Stimulated activated CD8-positive, alpha-beta memory T cell treated with anti-CD3 and anti-CD28 coated beads, Interleukin-12 subunit alpha, Interleukin-12 subunit beta, amount 100 ng/mL, for 24 hours (primary cell): Measurements from ENCODE around the gene PGBD5.

Source experiments
- DNase-seq: peaks from one replicate; pipeline ENCODE4 v3.0.0-alpha.2; 2020; ENCODE audit errors: extremely low read depth

The PGBD5 gene

GRCh38 chr1:230376296-230376695, 49.8 kb downstream of the PGBD5 start:
- DNase-seq: no peak

- no peak for DNase-seq
Measured at GRCh38 chr1:230375780-230376179, 50.4 kb downstream of the PGBD5 start.

GRCh38 chr1:230375147-230375546, 51.0 kb downstream of the PGBD5 start:
- no peak for DNase-seq

- no peak for DNase-seq
Measured at GRCh38 chr1:230371923-230372703, 54.0 kb downstream of the PGBD5 start.

GRCh38 chr1:230370109-230370508, 56.0 kb downstream of the PGBD5 start:
- DNase-seq: no peak

GRCh38 chr1:230368871-230369270, 57.3 kb downstream of the PGBD5 start:
- DNase-seq: no peak

DNA sequence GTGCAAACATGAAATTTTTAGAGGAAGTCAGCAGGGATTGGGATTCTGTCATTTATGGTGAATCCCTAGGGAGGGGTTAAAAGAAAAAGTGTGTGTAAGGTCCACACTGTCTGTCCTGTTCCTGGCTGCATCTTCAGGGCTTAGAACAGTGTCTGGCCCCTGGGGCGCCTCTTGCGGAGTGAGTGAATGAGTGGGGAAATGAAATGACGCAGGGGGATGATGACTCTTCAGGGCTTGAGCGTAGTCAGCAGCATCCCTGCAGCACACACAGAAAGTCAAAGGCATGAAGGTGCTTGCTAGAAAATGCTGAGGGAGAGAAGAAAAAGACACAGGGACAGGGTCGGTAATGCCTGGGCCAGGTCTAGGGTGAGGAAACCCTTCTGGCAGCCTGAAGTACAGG, 57.8 kb downstream of the PGBD5 start:
- DNase-seq: no peak

DNA sequence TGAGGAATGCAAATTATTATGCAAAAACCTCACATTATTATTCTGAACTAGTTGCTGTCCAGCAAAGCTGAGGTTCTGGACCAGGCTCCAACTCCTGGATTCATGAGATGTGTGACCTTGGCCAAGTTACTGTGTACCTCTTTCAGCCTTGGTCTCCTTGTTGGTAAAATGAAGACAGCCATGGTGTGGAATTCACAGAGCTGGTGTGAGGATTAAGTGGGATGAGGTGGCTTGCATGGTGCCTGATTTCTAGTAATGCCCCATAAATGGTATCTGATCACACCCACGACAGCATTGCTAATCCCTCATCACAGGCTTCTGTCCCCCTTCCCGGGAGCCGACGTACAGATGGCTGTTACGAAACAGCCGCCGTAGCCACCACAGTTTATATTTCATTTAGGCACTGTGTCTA, 59.6 kb downstream of the PGBD5 start:
- no peak for DNase-seq

GRCh38 chr1:230365723-230366307, 60.3 kb downstream of the PGBD5 start:
- DNase-seq: no peak

DNA sequence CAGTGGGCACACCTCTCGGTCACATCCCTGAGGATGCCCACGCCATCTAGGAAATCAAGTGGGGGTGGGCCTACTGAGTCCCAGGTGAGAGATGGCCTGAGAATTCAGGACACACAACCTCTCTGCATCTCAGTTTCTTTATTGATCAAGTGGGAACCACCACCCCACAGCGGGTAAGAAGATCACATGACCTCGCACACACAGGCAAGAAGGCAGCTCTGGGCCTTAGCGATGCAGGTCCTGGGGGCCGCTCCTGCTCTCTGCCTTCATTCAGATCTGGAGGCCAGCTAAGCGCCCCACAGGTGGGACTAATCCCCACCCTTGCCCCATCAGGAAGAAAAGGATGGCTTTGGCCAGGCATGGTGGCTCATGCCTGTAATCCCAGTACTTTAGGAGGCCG, 63.2 kb downstream of the PGBD5 start:
- DNase-seq: no peak

DNA sequence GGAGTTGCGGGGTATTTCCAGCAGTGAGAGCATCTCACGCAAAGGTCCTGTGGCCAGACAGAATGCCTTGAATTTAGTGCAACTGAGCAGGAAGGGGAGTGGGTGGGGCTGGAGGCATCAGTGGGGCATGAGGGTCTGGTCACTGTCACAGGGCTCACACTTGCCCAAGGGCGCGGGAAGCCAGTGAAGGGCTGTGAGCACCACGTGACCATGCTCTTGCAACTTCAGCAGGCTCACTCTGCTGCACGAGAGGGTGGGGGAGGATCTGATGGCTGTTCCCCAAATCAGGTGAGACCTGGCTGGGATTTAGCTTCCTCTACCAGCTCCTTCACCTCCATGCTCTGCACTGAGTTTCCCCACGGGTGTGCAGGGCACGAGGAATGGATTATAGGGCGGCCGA, 64.2 kb downstream of the PGBD5 start:
- no peak for DNase-seq

- DNase-seq: no peak
Measured at GRCh38 chr1:230359992-230360668, 66.0 kb downstream of the PGBD5 start.

- DNase-seq: no peak
Measured at GRCh38 chr1:230356869-230357794, 69.0 kb downstream of the PGBD5 start.

DNA sequence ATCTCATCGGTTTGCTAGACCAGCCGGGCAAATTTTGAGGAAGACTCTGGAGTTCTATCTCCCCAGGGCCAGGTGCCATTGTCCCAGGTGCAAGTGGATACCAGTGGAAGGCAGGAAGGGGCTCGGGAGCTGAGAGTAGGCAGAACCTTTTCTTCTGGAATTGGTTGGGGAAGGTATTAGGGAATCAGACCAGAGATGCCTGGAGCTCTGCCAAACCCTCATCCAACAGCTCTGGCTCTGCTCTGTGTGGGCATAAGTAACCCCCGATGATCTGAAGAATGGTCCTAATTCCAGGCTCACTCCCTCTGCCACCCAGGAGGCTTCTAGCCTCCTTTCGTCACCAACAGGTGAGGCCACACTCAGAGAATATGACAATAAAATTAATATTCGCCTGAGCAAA, 69.9 kb downstream of the PGBD5 start:
- no peak for DNase-seq

DNA sequence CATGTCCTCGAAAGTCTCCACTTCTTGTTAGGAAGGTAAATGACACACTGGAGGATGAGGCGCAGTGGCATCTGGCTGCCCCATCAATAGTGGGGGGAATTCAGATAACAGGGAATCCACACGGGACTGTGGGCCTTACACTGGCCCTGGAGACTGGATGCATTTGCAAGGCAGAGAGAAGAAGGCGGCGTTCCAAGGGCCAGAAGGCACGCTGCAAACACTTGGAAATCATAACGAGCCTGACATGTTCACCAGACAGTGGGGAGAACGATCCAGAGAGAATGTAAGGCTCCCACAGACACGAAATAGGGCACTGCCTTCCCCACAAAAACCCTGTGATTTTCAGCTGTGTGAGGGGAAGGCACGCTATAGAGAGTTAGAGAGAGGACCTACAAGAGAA, 70.5 kb downstream of the PGBD5 start:
- DNase-seq: no peak

DNA sequence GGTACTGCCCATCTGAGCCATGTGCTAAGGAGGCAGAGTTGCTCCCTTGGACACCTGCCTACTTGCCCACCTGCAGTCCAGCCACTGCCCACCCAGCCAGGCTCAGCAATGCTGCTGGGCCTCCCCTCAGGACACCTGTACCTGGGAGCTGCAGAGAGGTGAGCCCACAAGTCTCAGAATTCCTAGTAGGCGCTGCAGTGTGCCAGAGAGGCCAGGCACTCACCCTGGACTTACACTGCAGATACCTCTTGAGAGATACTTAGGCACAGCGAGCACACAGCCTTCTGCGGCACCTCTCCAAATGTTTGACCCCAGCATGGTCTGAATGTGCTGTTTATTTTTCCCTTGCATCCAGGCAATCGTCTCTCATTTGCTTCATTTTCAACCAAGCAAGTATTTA, 71.0 kb downstream of the PGBD5 start:
- no peak for DNase-seq

GRCh38 chr1:230354005-230354404, 72.1 kb downstream of the PGBD5 start:
- no peak for DNase-seq

GRCh38 chr1:230352537-230352936, 73.6 kb downstream of the PGBD5 start:
- no peak for DNase-seq

DNA sequence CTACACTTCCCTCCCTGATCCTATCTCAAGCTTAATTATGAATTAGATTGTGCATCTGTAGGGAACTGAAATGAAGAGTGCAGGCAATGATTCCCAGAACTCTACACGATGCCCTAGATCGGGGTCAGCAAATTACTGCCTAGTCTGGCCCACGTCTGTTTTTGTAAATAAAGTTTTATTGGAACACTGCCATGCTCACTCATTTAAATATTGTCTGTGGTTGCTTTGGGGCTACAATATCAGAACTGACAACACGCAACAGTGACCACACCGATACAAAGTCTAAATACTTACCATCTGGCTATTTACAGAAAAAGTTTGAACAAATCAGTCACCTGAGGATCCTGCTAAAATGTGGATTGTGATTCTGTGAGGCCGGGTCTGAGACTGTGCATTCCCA, 74.1 kb downstream of the PGBD5 start:
- DNase-seq: no peak

DNA sequence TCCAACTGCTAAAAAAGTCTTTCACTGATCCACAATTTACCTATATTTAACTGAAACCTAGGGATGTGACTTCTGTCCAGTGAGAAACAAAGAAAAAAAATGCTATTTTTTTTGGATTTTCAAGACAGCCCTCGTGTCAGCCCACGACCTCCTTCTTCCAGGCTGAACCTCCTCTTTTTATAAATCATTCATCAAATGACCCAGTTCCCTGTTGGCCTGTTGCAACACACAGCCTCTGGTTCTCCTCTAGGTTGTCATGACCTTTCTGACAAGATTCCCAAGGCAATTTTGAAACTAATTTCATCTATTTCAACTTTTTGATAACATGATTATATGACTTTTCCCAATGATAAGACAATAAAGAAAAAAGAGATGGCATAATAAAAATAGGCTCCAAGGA, 74.6 kb downstream of the PGBD5 start:
- DNase-seq: no peak

GRCh38 chr1:230350208-230350921, 75.8 kb downstream of the PGBD5 start:
- no peak for DNase-seq
